A673 (cell line): Measurements from ENCODE around the gene SCUBE1.

Experiments used
- EZH2 ChIP-seq: fragments of 200-600 bp; sonication (generic); IDR thresholded peaks from 2 replicates; pipeline ENCODE4 v1.6.1; 2017; ENCODE audit warnings: borderline replicate concordance, low read depth, mild to moderate bottlenecking, mixed read lengths, antibody characterized with exemption, low read length; ENCODE audit not compliant: poor library complexity, severe bottlenecking
- TF ChIP-seq, protein P1 (sequence below): fragments of 300-800, 200-600 bp; sonication (generic); conservative IDR thresholded peaks from 2 replicates; pipeline ENCODE4 v1.5.1; 2017; ENCODE audit warnings: low read depth, mild to moderate bottlenecking, antibody characterized with exemption, low read length, moderate library complexity, mixed read lengths

DNA sequence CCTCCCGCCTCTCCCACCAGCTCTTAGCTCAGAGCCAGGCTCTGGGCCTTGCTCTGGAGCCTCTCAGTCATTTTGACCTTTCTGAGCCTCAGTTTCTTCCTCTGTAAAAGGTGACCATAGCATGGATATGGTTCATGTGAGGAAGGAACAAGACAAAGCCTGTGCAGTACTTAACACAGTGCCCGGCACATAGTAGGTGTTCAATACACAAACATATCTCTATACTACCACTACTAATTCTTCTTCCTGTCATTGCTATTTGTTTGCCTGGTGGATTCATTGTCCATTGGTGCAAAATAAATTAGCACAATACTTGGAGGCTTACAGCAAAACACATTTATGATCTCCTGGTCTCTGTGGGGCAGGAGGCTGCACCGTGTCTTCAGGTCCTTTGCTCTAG lies 47.0 kb upstream of the SCUBE1 start:
- TF ChIP-seq, protein P1, sequence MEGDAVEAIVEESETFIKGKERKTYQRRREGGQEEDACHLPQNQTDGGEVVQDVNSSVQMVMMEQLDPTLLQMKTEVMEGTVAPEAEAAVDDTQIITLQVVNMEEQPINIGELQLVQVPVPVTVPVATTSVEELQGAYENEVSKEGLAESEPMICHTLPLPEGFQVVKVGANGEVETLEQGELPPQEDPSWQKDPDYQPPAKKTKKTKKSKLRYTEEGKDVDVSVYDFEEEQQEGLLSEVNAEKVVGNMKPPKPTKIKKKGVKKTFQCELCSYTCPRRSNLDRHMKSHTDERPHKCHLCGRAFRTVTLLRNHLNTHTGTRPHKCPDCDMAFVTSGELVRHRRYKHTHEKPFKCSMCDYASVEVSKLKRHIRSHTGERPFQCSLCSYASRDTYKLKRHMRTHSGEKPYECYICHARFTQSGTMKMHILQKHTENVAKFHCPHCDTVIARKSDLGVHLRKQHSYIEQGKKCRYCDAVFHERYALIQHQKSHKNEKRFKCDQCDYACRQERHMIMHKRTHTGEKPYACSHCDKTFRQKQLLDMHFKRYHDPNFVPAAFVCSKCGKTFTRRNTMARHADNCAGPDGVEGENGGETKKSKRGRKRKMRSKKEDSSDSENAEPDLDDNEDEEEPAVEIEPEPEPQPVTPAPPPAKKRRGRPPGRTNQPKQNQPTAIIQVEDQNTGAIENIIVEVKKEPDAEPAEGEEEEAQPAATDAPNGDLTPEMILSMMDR = no peak
- TF ChIP-seq EZH2 = no peak
